Gastrocnemius medialis (tissue), 4 donors: ENCODE results near the gene CLDN19.

ENCODE experiments used
- CTCF ChIP-seq, 5 experiments: fragments of 450-650 bp in 3 of 5; fragments of 200-600 bp in 2 of 5; sonication (generic) in 2 of 5; IDR thresholded peaks in 4 of 5; conservative IDR thresholded peaks in 1 of 5; 1 replicate in 4 of 5; 2 replicates in 1 of 5; pipeline ENCODE4 v1.5.1; 2016 to 2019; ENCODE audit warnings: antibody characterized with exemption in 5 of 5, mild to moderate bottlenecking in 3 of 5, moderate library complexity in 3 of 5
- POLR2A ChIP-seq, 2 donors: fragments of 450-650 bp; IDR thresholded peaks; one replicate each; pipeline ENCODE4 v1.6.1; 2017; ENCODE audit warnings: antibody characterized with exemption in 2 of 2, mild to moderate bottlenecking in 2 of 2, moderate library complexity in 2 of 2

DNA sequence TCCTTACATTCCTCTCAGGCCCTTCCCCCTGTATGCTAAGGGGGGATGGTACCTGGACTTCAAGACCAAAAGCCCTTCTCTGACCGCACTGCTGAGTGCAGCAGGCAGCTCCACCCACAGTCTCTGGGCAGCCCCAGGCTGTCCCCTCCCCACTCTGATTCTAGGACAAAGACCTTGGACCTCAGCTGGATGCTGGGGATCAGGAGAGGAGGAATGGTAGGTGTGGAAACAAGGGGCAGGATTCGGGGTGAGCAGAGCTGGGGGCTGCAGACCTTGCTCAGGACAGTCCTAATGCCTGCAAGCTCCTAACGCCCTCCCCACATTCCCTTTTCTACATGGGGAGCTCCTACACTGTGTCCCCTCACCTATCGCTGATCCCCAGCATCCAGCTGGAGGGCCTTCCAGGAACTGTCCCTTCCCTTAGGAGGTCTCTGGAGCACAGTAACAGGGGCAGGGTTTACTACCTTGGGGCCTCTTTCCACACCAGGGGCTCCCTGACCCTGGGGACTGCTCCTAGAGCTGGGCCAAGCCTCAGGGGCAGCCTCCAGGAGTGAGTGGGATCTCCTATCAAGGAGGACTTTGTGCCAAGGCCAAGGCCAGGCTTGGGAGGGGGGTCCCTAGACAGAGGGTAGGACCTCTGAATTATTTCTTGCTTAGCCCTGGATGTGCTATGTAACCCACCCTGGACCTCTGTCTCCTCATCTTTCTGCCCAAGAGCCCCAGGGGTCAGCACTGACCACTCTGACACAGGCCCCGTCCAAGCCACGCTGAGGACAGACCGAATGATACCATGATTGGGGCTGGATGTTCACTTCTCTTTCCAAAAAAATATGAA is 5.6 kb downstream of the CLDN19 start:
- TF ChIP-seq CTCF (IDR thresholded peaks at IDR 0.05 in 4 of 5, conservative IDR thresholded peaks at IDR 0.05 in 1 of 5): no peak
- TF ChIP-seq POLR2A (IDR thresholded peaks at IDR 0.05): no peak
